Calu3 (cell line): ENCODE measurements around the gene SOS2. TPM values are rescaled to one million over a fixed set of nuclear protein-coding genes. Genes with fewer than 3 reads are reported as not detected.
"Not testable (repeated sequence)": the region's sequence is repeated elsewhere in the genome, so short reads cannot be mapped to it uniquely, and the experiment has no call there.

ENCODE experiments used
- BruUV-seq: library from RNA; stranded (reverse); fragments of 400-500 nt; replicated peaks from 2 replicates; lab custom pipeline; 2021; lab: Mats Ljungman, UMichigan
- CTCF ChIA-PET: fragments of 300-600 bp; sonication (Branson Sonifier 250); formaldehyde crosslinking; loops from one replicate; lab custom pipeline; 2022; ENCODE audit warnings: antibody characterized with exemption; lab: Charles Lee
- DNase-seq: peaks from one replicate; pipeline ENCODE4 v3.0.0; 2022
- H3K27ac Mint-ChIP-seq: one replicate; pipeline ENCODE4 v1.8.0; 2022; ENCODE audit warnings: mixed read lengths; ENCODE audit not compliant: unreplicated experiment
- H3K27me3 Mint-ChIP-seq: one replicate; pipeline ENCODE4 v1.8.0; 2022; ENCODE audit warnings: mixed read lengths; ENCODE audit not compliant: unreplicated experiment
- H3K36me3 Mint-ChIP-seq: one replicate; pipeline ENCODE4 v1.8.0; 2022; ENCODE audit warnings: mild to moderate bottlenecking, moderate library complexity, mixed read lengths; ENCODE audit not compliant: insufficient read depth, unreplicated experiment
- H3K4me1 Mint-ChIP-seq: one replicate; pipeline ENCODE4 v1.8.0; 2022; ENCODE audit warnings: mild to moderate bottlenecking, low read depth, mixed read lengths; ENCODE audit not compliant: unreplicated experiment
- H3K4me3 Mint-ChIP-seq: one replicate; pipeline ENCODE4 v1.8.0; 2022; ENCODE audit warnings: mild to moderate bottlenecking, low read depth, moderate library complexity, mixed read lengths; ENCODE audit not compliant: unreplicated experiment
- H3K9me3 Mint-ChIP-seq: one replicate; pipeline ENCODE4 v1.8.0; 2022; ENCODE audit warnings: low read depth, mixed read lengths; ENCODE audit not compliant: unreplicated experiment
- CTCF ChIP-seq: fragments of 200-600 bp; IDR thresholded peaks from one replicate; pipeline ENCODE4 v1.8.0; 2022; ENCODE audit warnings: antibody characterized with exemption; ENCODE audit not compliant: unreplicated experiment
- intact Hi-C: fragments of 100-400 bp; cut with micrococcal nuclease; formaldehyde crosslinking; loops from one replicate; pipeline ENCODE4 v1.10.0; 2022; ENCODE audit not compliant: unreplicated experiment
- total RNA-seq: library from RNA; stranded (reverse); gene quantifications from 2 replicates; pipeline ENCODE4 v1.2.3, GENCODE V29; 2022

Gene SOS2
- total RNA-seq, 1 experiment from 2014 or later, result 17.1 TPM

- intact Hi-C loops, result no loop called here
- Mint-ChIP-seq H3K27me3 (no peaks in the 10 kb centered on the region), H3K36me3 (no peaks in the 10 kb centered on the region), H3K9me3 (no peaks in the 10 kb centered on the region), H3K27ac (no peak overlapping the region), H3K4me1 (no peaks in the 10 kb centered on the region), H3K4me3 (no peak overlapping the region)
- DNase-seq, result no peak
- no peak for TF ChIP-seq CTCF
- BruUV-seq, result no TSS peak
- CTCF ChIA-PET, result interaction anchor here (0.6 kb wide), 1 partner anchor 18 kb away, joined by 8 read pairs; no protein-coding TSS in a partner anchor
These were observed 57.5 kb downstream of the SOS2 start for GRCh38 chr14:50173891-50174290.

GRCh38 chr14:50171895-50172294 lies 59.5 kb downstream of the SOS2 start:
- Mint-ChIP-seq H3K27me3 (no peaks in the 10 kb centered on the region), H3K36me3 (no peaks in the 10 kb centered on the region), H3K27ac (no peak overlapping the region), H3K4me3 (no peak overlapping the region), H3K9me3 (no peaks in the 10 kb centered on the region), H3K4me1 (no peaks in the 10 kb centered on the region)
- TF ChIP-seq CTCF, result no peak
- no TSS peak for BruUV-seq
- DNase-seq, result no peak
- intact Hi-C loops, result no loop called here
- CTCF ChIA-PET, result no interaction called here

- BruUV-seq, H3K4me1 Mint-ChIP-seq, H3K27ac Mint-ChIP-seq, H3K4me3 Mint-ChIP-seq, H3K9me3 Mint-ChIP-seq, CTCF ChIA-PET, H3K36me3 Mint-ChIP-seq, H3K27me3 Mint-ChIP-seq, DNase-seq, intact Hi-C loops: not testable (repeated sequence)
These were observed 64.0 kb downstream of the SOS2 start for GRCh38 chr14:50167381-50167780.

- Mint-ChIP-seq H3K27ac (no peak overlapping the region), H3K4me1 (no peaks in the 10 kb centered on the region), H3K4me3 (no peak overlapping the region), H3K27me3 (no peaks in the 10 kb centered on the region), H3K9me3 (no peaks in the 10 kb centered on the region), H3K36me3 (peaks cover 6% of the 10 kb centered on the region)
- CTCF ChIA-PET, result no interaction called here
- intact Hi-C loops, result no loop called here
- no TSS peak for BruUV-seq
- no peak for DNase-seq
- TF ChIP-seq CTCF, result no peak
These were observed 75.3 kb downstream of the SOS2 start for GRCh38 chr14:50156111-50156510.

- DNase-seq, result no peak
- Mint-ChIP-seq H3K27me3 (no peaks in the 10 kb centered on the region), H3K36me3 (peaks cover 6% of the 10 kb centered on the region), H3K9me3 (no peaks in the 10 kb centered on the region), H3K27ac (no peak overlapping the region), H3K4me3 (no peak overlapping the region), H3K4me1 (no peaks in the 10 kb centered on the region)
- no peak for TF ChIP-seq CTCF
- intact Hi-C loops, result no loop called here
- no TSS peak for BruUV-seq
- CTCF ChIA-PET, result interaction anchor here (0.7 kb wide), 1 partner anchor 17 kb away, joined by 3 read pairs; no protein-coding TSS in a partner anchor
These were observed 82.6 kb downstream of the SOS2 start for GRCh38 chr14:50148799-50149198.
